ENCODE data around the gene LYSMD4. TPM values are rescaled to one million over a fixed set of nuclear protein-coding genes. Genes with fewer than 3 reads are reported as not detected.
"Not testable (repeated sequence)": the region's sequence is repeated elsewhere in the genome, so short reads cannot be mapped to it uniquely, and the experiment has no call there.

Gene LYSMD4
- total RNA-seq, 1 donor from 2014 or later: 11.7 TPM

- Histone ChIP-seq H4K20me1 (ENCODE audit: low read depth) (peaks cover 11% of the 10 kb centered on the region), H3F3A (ENCODE audit: low read depth) (peaks cover 5% of the 10 kb centered on the region), H3K27ac (no peak overlapping the region), H3K4me2 (no peak overlapping the region), H3K9me3 (ENCODE audit: low read depth) (no peaks in the 10 kb centered on the region), H3K4me1 (peaks cover 5% of the 10 kb centered on the region), H3K27me3 (peaks cover 10% of the 10 kb centered on the region), H3K36me3 (no peaks in the 10 kb centered on the region), H2AFZ (replicated peaks) (no peak overlapping the region), H3K79me2 (ENCODE audit: low read depth) (peaks cover 3% of the 10 kb centered on the region), H3K4me3 (no peak overlapping the region), H3K9ac (no peak overlapping the region)
- H3K4me1 Mint-ChIP-seq: peaks cover 14% of the 10 kb centered on the region
- TF ChIP-seq EZH2phosphoT487 (IDR thresholded peaks at IDR 0.05): no peak
- no peak for TF ChIP-seq EZH2 (IDR thresholded peaks at IDR 0.05)
- TF ChIP-seq, protein P1, sequence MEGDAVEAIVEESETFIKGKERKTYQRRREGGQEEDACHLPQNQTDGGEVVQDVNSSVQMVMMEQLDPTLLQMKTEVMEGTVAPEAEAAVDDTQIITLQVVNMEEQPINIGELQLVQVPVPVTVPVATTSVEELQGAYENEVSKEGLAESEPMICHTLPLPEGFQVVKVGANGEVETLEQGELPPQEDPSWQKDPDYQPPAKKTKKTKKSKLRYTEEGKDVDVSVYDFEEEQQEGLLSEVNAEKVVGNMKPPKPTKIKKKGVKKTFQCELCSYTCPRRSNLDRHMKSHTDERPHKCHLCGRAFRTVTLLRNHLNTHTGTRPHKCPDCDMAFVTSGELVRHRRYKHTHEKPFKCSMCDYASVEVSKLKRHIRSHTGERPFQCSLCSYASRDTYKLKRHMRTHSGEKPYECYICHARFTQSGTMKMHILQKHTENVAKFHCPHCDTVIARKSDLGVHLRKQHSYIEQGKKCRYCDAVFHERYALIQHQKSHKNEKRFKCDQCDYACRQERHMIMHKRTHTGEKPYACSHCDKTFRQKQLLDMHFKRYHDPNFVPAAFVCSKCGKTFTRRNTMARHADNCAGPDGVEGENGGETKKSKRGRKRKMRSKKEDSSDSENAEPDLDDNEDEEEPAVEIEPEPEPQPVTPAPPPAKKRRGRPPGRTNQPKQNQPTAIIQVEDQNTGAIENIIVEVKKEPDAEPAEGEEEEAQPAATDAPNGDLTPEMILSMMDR (IDR thresholded peaks at IDR 0.05): no peak
- H3K27ac Mint-ChIP-seq: no peak overlapping the region
- no peak for DNase-seq (ENCODE audit: low spot score)
- no peaks in the 10 kb centered on the region for H3K9me3 Mint-ChIP-seq
- no peaks in the 10 kb centered on the region for H3K36me3 Mint-ChIP-seq
- no peak overlapping the region for H3K4me3 Mint-ChIP-seq
- peaks cover 2% of the 10 kb centered on the region for H3K27me3 Mint-ChIP-seq (ENCODE audit: insufficient read depth, low read depth)
Measured at GRCh38 chr15:99736702-99737101, 3.5 kb upstream of the LYSMD4 start.

DNA sequence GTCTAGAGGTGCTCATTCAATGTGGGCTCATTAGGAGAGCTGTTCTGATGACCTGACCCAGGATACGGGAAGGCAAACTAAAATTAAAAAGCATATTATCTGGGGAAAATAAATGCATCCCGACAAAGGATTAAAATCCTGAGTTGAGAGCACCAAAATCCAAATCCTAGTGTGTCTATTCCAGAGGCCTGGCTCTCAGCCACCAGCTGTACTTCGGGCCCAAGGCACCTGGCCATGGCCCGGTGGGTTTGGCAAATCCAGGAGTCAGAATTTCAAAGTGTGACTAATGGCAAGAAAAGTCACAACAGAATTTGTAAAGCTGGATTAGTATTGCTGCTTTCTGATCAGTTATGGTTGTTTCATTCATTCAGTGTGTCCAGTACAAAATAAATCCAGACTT lies 2.6 kb upstream of the LYSMD4 start:
- Histone ChIP-seq H3K27me3 (peaks cover 14% of the 10 kb centered on the region), H3K4me1 (peaks cover 13% of the 10 kb centered on the region), H4K20me1 (ENCODE audit: low read depth) (peaks cover 20% of the 10 kb centered on the region), H3K36me3 (no peaks in the 10 kb centered on the region), H3K9me3 (ENCODE audit: low read depth) (no peaks in the 10 kb centered on the region), H3K4me3 (no peak overlapping the region), H2AFZ (replicated peaks) (no peak overlapping the region), H3K9ac (no peak overlapping the region), H3K27ac (no peak overlapping the region), H3K79me2 (ENCODE audit: low read depth) (peaks cover 11% of the 10 kb centered on the region), H3K4me2 (no peak overlapping the region), H3F3A (ENCODE audit: low read depth) (peaks cover 5% of the 10 kb centered on the region)
- DNase-seq (ENCODE audit: low spot score): no peak
- Mint-ChIP-seq H3K27me3 (ENCODE audit: insufficient read depth, low read depth) (no peaks in the 10 kb centered on the region), H3K4me3 (no peak overlapping the region), H3K36me3 (no peaks in the 10 kb centered on the region), H3K27ac (no peak overlapping the region), H3K9me3 (no peaks in the 10 kb centered on the region), H3K4me1 (peaks cover 19% of the 10 kb centered on the region)
- TF ChIP-seq, protein P1 (IDR thresholded peaks at IDR 0.05): no peak
- no peak for TF ChIP-seq EZH2phosphoT487 (IDR thresholded peaks at IDR 0.05)

GRCh38 chr15:99734575-99734974 lies 1.3 kb upstream of the LYSMD4 start:
- Histone ChIP-seq H3K4me3 (no peak overlapping the region), H3K9ac (no peak overlapping the region), H3K27me3 (peaks cover 14% of the 10 kb centered on the region), H2AFZ (replicated peaks) (no peak overlapping the region), H3K36me3 (no peaks in the 10 kb centered on the region), H3K4me2 (no peak overlapping the region), H3K9me3 (ENCODE audit: low read depth) (no peaks in the 10 kb centered on the region), H4K20me1 (ENCODE audit: low read depth) (peaks cover 29% of the 10 kb centered on the region), H3F3A (ENCODE audit: low read depth) (peaks cover 5% of the 10 kb centered on the region), H3K4me1 (peaks cover 13% of the 10 kb centered on the region), H3K27ac (no peak overlapping the region), H3K79me2 (ENCODE audit: low read depth) (peaks cover 19% of the 10 kb centered on the region)
- H3K27ac Mint-ChIP-seq: no peak overlapping the region
- H3K27me3 Mint-ChIP-seq (ENCODE audit: insufficient read depth, low read depth): no peaks in the 10 kb centered on the region
- H3K36me3 Mint-ChIP-seq: no peaks in the 10 kb centered on the region
- no peaks in the 10 kb centered on the region for H3K9me3 Mint-ChIP-seq
- peaks cover 28% of the 10 kb centered on the region for H3K4me1 Mint-ChIP-seq
- no peak for DNase-seq (ENCODE audit: low spot score)
- peak overlapping the region; percentile 74 for H3K4me3 Mint-ChIP-seq
- no peak for TF ChIP-seq EZH2 (IDR thresholded peaks at IDR 0.05)
- no peak for TF ChIP-seq EZH2phosphoT487 (IDR thresholded peaks at IDR 0.05)
- TF ChIP-seq, protein P1 (IDR thresholded peaks at IDR 0.05): no peak

GRCh38 chr15:99734040-99734291 lies 729 bp upstream of the LYSMD4 start:
- Histone ChIP-seq H3K27me3 (peaks cover 14% of the 10 kb centered on the region), H4K20me1 (ENCODE audit: low read depth) (peaks cover 29% of the 10 kb centered on the region), H3K79me2 (ENCODE audit: low read depth) (peaks cover 19% of the 10 kb centered on the region), H3K4me3 (peak overlapping the region; percentile 73), H3K4me2 (peak overlapping the region; percentile 73), H3K4me1 (peaks cover 13% of the 10 kb centered on the region)
- not testable (repeated sequence) for DNase-seq (ENCODE audit: low spot score); H3K9ac ChIP-seq; H2AFZ ChIP-seq (replicated peaks); H3K27ac Mint-ChIP-seq; H3F3A ChIP-seq (ENCODE audit: low read depth); H3K27ac ChIP-seq; H3K27me3 Mint-ChIP-seq (ENCODE audit: insufficient read depth, low read depth); H3K36me3 ChIP-seq; H3K9me3 ChIP-seq (ENCODE audit: low read depth); H3K36me3 Mint-ChIP-seq; H3K9me3 Mint-ChIP-seq
- Mint-ChIP-seq H3K4me1 (peaks cover 28% of the 10 kb centered on the region), H3K4me3 (peak overlapping the region; percentile 84)
